Upper lobe of right lung (tissue), 1 donor: ENCODE results near the gene HOXD13. TPM values are rescaled to one million over a fixed set of nuclear protein-coding genes. Genes with fewer than 3 reads are reported as not detected.
A peak's percentile ranks its signal among the peaks of the same experiment; 100 is the strongest.

Experiments used
- ATAC-seq: fragments of 200-7000 bp; cut with Tn5 transposase; one replicate; pipeline ENCODE4 v1.9.1; 2020; ENCODE audit warnings: mild to moderate bottlenecking, moderate library complexity
- DNase-seq: peaks from one replicate; pipeline ENCODE4 v3.0.0-alpha.2; 2020
- H3K27ac ChIP-seq: fragments of 200-600 bp; one replicate; pipeline ENCODE4 v1.8.0; 2022
- H3K27me3 ChIP-seq: fragments of 200-600 bp; one replicate; pipeline ENCODE4 v1.8.0; 2022; ENCODE audit warnings: mild to moderate bottlenecking
- H3K36me3 ChIP-seq: fragments of 200-600 bp; one replicate; pipeline ENCODE4 v1.8.0; 2022
- H3K4me1 ChIP-seq: fragments of 200-600 bp; one replicate; pipeline ENCODE4 v1.8.0; 2022
- H3K4me3 ChIP-seq: fragments of 200-600 bp; one replicate; pipeline ENCODE4 v1.8.0; 2022; ENCODE audit warnings: mild to moderate bottlenecking
- H3K9me3 ChIP-seq: fragments of 200-600 bp; one replicate; pipeline ENCODE4 v1.8.0; 2022
- CTCF ChIP-seq: fragments of 200-600 bp; IDR thresholded peaks from one replicate; pipeline ENCODE4 v1.8.0; 2022; ENCODE audit warnings: antibody characterized with exemption
- intact Hi-C: fragments of 100-400 bp; cut with DNase I; formaldehyde crosslinking; loops from one replicate; pipeline ENCODE4 v1.11.0; 2022
- total RNA-seq: library from RNA; stranded (reverse); fragmentation: NEBNext Ultra II Directional; extraction: Animal tissue kit (Norgen Biotek cat#: 25700); gene quantifications from one replicate; pipeline ENCODE4 v1.2.1, GENCODE V29; 2021
- donor health status: DM: no; HTN: yes; CAD: no; lungs with severe emphysema.

The HOXD13 gene
- total RNA-seq, 1 donor from 2014 or later = not detected

GRCh38 chr2:176123411-176124109, 31.0 kb downstream of the HOXD13 start:
- peak overlapping the region; percentile 32 for H3K4me3 ChIP-seq
- no peaks in the 10 kb centered on the region for H3K36me3 ChIP-seq
- no peak for TF ChIP-seq CTCF
- no peak for ATAC-seq
- H3K27me3 ChIP-seq = peaks cover 99% of the 10 kb centered on the region
- intact Hi-C loops = no loop called here
- H3K27ac ChIP-seq = no peak overlapping the region
- peaks cover 11% of the 10 kb centered on the region for H3K4me1 ChIP-seq
- H3K9me3 ChIP-seq = no peaks in the 10 kb centered on the region
- DNase-seq = no peak

- no peak for DNase-seq
- peaks cover 99% of the 10 kb centered on the region for H3K27me3 ChIP-seq
Observed at GRCh38 chr2:176124110-176124946, 31.8 kb downstream of the HOXD13 start.

GRCh38 chr2:176124947-176125771, 32.6 kb downstream of the HOXD13 start:
- ATAC-seq = no peak
- H3K27me3 ChIP-seq = peaks cover 96% of the 10 kb centered on the region
- intact Hi-C loops = loop anchor here (5.0 kb wide), 1 partner anchor 512 kb away; no protein-coding TSS in a partner anchor

More at GRCh38 chr2:176124110-176124946, 31.8 kb downstream of the HOXD13 start:
- Histone ChIP-seq H3K9me3 (no peaks in the 10 kb centered on the region), H3K36me3 (no peaks in the 10 kb centered on the region), H3K4me3 (no peak overlapping the region), H3K4me1 (peaks cover 11% of the 10 kb centered on the region), H3K27ac (no peak overlapping the region)
- intact Hi-C loops = no loop called here
- no peak for ATAC-seq
- TF ChIP-seq CTCF = no peak

GRCh38 chr2:176125772-176126054, 33.2 kb downstream of the HOXD13 start:
- no peak overlapping the region for H3K27ac ChIP-seq
- no peaks in the 10 kb centered on the region for H3K9me3 ChIP-seq
- DNase-seq = no peak
- H3K4me1 ChIP-seq = peaks cover 11% of the 10 kb centered on the region
- peaks cover 96% of the 10 kb centered on the region for H3K27me3 ChIP-seq
- no peak overlapping the region for H3K4me3 ChIP-seq
- no peak for TF ChIP-seq CTCF
- intact Hi-C loops = loop anchor here (5.0 kb wide), 1 partner anchor 512 kb away; no protein-coding TSS in a partner anchor
- no peaks in the 10 kb centered on the region for H3K36me3 ChIP-seq
- no peak for ATAC-seq

More at GRCh38 chr2:176124947-176125771, 32.6 kb downstream of the HOXD13 start:
- no peak for DNase-seq
- no peak for TF ChIP-seq CTCF
- Histone ChIP-seq H3K9me3 (no peaks in the 10 kb centered on the region), H3K27ac (no peak overlapping the region), H3K4me1 (peaks cover 11% of the 10 kb centered on the region), H3K36me3 (no peaks in the 10 kb centered on the region), H3K4me3 (no peak overlapping the region)

- peak; percentile 63 for DNase-seq
- H3K27me3 ChIP-seq = peaks cover 96% of the 10 kb centered on the region
- no peak for ATAC-seq
- intact Hi-C loops = loop anchor here (5.0 kb wide), 1 partner anchor 510 kb away; no protein-coding TSS in a partner anchor
- H3K4me3 ChIP-seq = no peak overlapping the region
- H3K4me1 ChIP-seq = peaks cover 12% of the 10 kb centered on the region
- peak; percentile 92 for TF ChIP-seq CTCF
- H3K36me3 ChIP-seq = no peaks in the 10 kb centered on the region
- H3K9me3 ChIP-seq = no peaks in the 10 kb centered on the region
- no peak overlapping the region for H3K27ac ChIP-seq
Observed at GRCh38 chr2:176126929-176127773, 34.6 kb downstream of the HOXD13 start.
